HepG2 (cell line): ENCODE measurements around the gene KLF12.

ENCODE experiments used
- CTCF ChIP-seq: sonication (generic); formaldehyde crosslinking; IDR thresholded peaks from 2 replicates; pipeline ENCODE4 v1.5.0; 2020; ENCODE audit warnings: mild to moderate bottlenecking, missing genetic modification reagents, moderate library complexity
- GLI4 ChIP-seq: sonication (generic); formaldehyde crosslinking; IDR thresholded peaks from 2 replicates; pipeline ENCODE4 v1.5.1; 2020; ENCODE audit warnings: missing genetic modification reagents, mild to moderate bottlenecking, moderate library complexity, borderline replicate concordance
- JUN ChIP-seq: sonication (generic); formaldehyde crosslinking; IDR thresholded peaks from 2 replicates; pipeline ENCODE4 v1.4.0; 2020; ENCODE audit warnings: mild to moderate bottlenecking, missing genetic modification reagents
- JUND ChIP-seq: sonication (generic); formaldehyde crosslinking; IDR thresholded peaks from 2 replicates; pipeline ENCODE4 v1.8.0; 2022; ENCODE audit warnings: mild to moderate bottlenecking, missing genetic modification reagents
- KDM4B ChIP-seq: sonication (generic); formaldehyde crosslinking; IDR thresholded peaks from 2 replicates; pipeline ENCODE4 v1.4.0; 2020; ENCODE audit warnings: missing genetic modification reagents
- MLX ChIP-seq: IDR thresholded peaks from 2 replicates; pipeline ENCODE4 v1.6.1; 2016
- RAD21 ChIP-seq: fragments of 450-650 bp; formaldehyde crosslinking; IDR thresholded peaks from 2 replicates; pipeline ENCODE4 v1.5.0; 2020; ENCODE audit warnings: mild to moderate bottlenecking
- RBFOX2 ChIP-seq: fragments of 200-400 bp; formaldehyde crosslinking; IDR thresholded peaks from 2 replicates; pipeline ENCODE4 v1.6.1; 2017; ENCODE audit warnings: low read depth, mild to moderate bottlenecking, low read length
- RXRA ChIP-seq: sonication (generic); formaldehyde crosslinking; IDR thresholded peaks from 2 replicates; pipeline ENCODE4 v1.5.1; 2020; ENCODE audit warnings: missing genetic modification reagents
- XRCC5 ChIP-seq: fragments of 200-400 bp; formaldehyde crosslinking; optimal IDR thresholded peaks from 2 replicates; pipeline ENCODE3; 2017; ENCODE audit warnings: mild to moderate bottlenecking, low read length

- TF ChIP-seq CTCF (CRISPR knock-in tag) (no peak), JUN (no peak), XRCC5 (no peak), RAD21 (CRISPR knock-in tag) (no peak), MLX (CRISPR knock-in tag) (no peak), KDM4B (CRISPR knock-in tag) (no peak), JUND (CRISPR knock-in tag) (no peak), GLI4 (no peak), RXRA (CRISPR knock-in tag) (no peak), RBFOX2 (no peak)
These were observed 36.1 kb downstream of the KLF12 start for GRCh38 chr13:74098077-74098476.
